ENCODE measurements around the gene GALR3. TPM values are rescaled to one million over a fixed set of nuclear protein-coding genes. Genes with fewer than 3 reads are reported as not detected.
A peak's percentile ranks its signal among the peaks of the same experiment; 100 is the strongest.

The GALR3 gene
- polyA plus RNA-seq, 1 donor = 0.04 TPM

DNA sequence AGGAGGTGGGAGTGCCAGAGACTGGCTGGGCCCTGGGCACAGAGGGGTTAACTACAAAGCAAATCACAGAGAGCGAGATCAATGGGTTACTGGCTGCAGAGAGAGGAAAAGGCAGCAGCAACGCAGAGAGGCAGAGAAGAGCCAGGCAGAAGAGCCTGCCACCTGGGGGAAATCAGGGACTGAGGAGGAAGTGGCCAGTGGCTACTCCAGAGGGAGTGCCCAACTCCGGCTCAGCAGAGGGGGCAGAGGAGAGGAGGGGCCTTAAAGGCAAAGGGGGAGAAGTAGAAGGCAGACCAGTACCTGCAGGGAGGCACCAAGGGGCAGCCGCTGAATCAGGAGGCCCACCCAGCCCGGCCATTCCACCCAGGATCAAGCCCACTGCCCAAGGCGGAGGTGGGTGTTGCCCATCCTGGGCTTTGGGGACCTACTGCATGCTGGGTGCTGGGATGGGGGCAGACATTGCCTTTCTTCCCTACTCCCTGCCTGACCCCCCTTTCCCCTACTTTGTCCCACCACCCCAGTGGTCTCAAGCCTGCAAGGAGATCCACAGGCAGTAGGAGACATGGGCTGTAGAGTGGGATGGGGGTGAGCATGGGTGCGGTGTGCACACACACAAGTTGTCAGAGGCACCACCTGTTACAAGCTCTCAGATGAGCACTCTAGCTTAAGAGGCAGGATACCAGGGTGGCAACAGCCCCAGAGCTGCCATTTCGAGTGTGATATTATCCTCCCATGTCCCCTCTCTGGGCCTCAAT is 926 bp upstream of the GALR3 start:
- Histone ChIP-seq H3K36me3 (ENCODE audit: control insufficient read depth, insufficient read depth, low read length) (no peaks in the 10 kb centered on the region), H3K4me3 (ENCODE audit: low read length) (no peak overlapping the region), H3K27ac (ENCODE audit: low read length) (no peak overlapping the region), H3K4me1 (ENCODE audit: control insufficient read depth, insufficient read depth, low read length) (peaks cover 11% of the 10 kb centered on the region), H3K9me3 (ENCODE audit: control insufficient read depth, low read depth, low read length) (peaks cover 4% of the 10 kb centered on the region), H3K27me3 (ENCODE audit: control insufficient read depth, insufficient read depth, low read length) (peaks cover 58% of the 10 kb centered on the region)
- DNase-seq = no peak
- WGBS (ENCODE audit: insufficient coverage, low lambda C conversion rate) = no CpG with 5 or more reads among the region's 8 CpGs

DNA sequence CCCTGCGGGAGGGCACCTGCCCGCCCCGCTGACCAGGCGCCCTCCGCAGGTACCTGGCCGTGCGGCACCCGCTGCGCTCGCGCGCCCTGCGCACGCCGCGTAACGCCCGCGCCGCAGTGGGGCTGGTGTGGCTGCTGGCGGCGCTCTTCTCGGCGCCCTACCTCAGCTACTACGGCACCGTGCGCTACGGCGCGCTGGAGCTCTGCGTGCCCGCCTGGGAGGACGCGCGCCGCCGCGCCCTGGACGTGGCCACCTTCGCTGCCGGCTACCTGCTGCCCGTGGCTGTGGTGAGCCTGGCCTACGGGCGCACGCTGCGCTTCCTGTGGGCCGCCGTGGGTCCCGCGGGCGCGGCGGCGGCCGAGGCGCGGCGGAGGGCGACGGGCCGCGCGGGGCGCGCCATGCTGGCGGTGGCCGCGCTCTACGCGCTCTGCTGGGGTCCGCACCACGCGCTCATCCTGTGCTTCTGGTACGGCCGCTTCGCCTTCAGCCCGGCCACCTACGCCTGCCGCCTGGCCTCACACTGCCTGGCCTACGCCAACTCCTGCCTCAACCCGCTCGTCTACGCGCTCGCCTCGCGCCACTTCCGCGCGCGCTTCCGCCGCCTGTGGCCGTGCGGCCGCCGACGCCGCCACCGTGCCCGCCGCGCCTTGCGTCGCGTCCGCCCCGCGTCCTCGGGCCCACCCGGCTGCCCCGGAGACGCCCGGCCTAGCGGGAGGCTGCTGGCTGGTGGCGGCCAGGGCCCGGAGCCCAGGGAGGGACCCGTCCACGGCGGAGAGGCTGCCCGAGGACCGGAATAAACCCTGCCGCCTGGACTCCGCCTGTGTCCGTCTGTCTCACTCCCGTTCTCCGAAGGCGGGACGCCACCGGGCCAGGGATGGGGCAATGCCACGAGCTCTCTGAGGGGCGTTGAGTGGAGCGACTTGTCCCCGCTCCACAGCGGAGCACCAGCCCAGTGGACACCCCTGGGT is 1.8 kb downstream of the GALR3 start:
- Histone ChIP-seq H3K27ac (ENCODE audit: low read length) (no peak overlapping the region), H3K4me3 (ENCODE audit: low read length) (no peak overlapping the region), H3K9me3 (ENCODE audit: control insufficient read depth, low read depth, low read length) (no peaks in the 10 kb centered on the region), H3K4me1 (ENCODE audit: control insufficient read depth, insufficient read depth, low read length) (no peaks in the 10 kb centered on the region), H3K27me3 (ENCODE audit: control insufficient read depth, insufficient read depth, low read length) (peaks cover 42% of the 10 kb centered on the region), H3K36me3 (ENCODE audit: control insufficient read depth, insufficient read depth, low read length) (peaks cover 13% of the 10 kb centered on the region)
- no CpG with 5 or more reads among the region's 135 CpGs for WGBS (ENCODE audit: insufficient coverage, low lambda C conversion rate)
- DNase-seq = peak in 1 of 2 donors; percentile 62

DNA sequence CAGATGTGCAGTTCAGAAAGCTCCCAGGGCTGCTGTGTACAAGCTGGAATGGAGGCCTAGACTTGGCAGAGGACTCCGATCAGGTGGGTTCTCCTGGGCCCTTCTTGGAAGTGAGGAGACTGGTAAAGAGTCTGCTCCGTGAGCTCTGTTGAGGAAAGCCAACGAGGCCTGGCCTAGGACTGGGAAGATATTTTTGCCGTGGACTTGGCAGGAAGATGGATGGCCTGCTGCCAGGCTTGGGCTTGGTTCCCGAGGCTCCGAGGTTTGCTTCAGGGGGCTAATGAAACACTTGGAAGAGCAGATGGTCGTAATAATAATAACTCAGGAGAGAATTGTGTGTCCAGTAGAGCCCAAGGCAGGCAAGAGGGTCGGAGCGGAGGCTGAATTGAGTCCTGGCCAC is 3.9 kb downstream of the GALR3 start:
- no CpG with 5 or more reads among the region's 9 CpGs for WGBS (ENCODE audit: insufficient coverage, low lambda C conversion rate)
- Histone ChIP-seq H3K9me3 (ENCODE audit: control insufficient read depth, low read depth, low read length) (no peaks in the 10 kb centered on the region), H3K27ac (ENCODE audit: low read length) (no peak overlapping the region), H3K4me1 (ENCODE audit: control insufficient read depth, insufficient read depth, low read length) (no peaks in the 10 kb centered on the region), H3K27me3 (ENCODE audit: control insufficient read depth, insufficient read depth, low read length) (peaks cover 27% of the 10 kb centered on the region), H3K4me3 (ENCODE audit: low read length) (no peak overlapping the region), H3K36me3 (ENCODE audit: control insufficient read depth, insufficient read depth, low read length) (peaks cover 34% of the 10 kb centered on the region)
- no peak for DNase-seq

DNA sequence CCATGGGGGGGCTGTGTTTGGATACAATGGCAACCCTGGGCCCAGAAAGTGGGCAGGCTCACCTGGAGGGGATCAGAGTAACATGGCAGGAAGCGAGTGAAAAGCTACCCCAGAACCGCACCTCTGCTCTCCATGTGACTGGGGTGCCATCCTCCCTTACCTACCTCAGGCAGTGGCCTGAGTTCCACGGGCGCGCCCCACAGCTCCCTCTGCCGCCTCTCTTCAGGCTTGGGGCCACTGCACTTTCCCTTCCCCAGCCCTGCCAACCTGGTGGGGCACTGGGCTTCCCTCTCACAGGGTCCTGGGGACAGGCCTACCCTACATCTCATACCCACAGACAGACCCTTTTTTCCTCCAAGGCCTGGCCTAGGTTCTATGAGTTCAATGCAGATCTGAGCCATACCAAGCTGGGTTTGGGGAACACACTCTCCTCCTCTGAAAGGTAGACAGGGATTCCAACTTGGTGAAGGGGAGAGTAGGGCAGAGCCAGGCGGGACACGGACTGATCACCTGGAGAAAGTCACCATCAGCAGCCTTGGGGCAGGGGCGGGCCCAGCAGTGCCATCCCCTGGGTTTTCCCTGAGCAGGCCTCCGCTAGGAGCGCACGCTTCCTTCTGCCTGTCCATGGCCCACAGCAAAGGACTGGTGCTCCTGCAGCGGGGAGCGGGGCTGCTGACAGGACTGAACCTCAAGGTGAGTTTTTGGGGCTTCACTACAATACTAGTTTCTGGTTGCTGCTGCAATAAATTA is 7.1 kb downstream of the GALR3 start:
- DNase-seq = no peak
- WGBS (ENCODE audit: insufficient coverage, low lambda C conversion rate) = no CpG with 5 or more reads among the region's 14 CpGs
- Histone ChIP-seq H3K4me1 (ENCODE audit: control insufficient read depth, insufficient read depth, low read length) (no peaks in the 10 kb centered on the region), H3K27me3 (ENCODE audit: control insufficient read depth, insufficient read depth, low read length) (peaks cover 3% of the 10 kb centered on the region), H3K9me3 (ENCODE audit: control insufficient read depth, low read depth, low read length) (no peaks in the 10 kb centered on the region), H3K36me3 (ENCODE audit: control insufficient read depth, insufficient read depth, low read length) (peaks cover 60% of the 10 kb centered on the region), H3K4me3 (ENCODE audit: low read length) (no peak overlapping the region), H3K27ac (ENCODE audit: low read length) (no peak overlapping the region)

DNA sequence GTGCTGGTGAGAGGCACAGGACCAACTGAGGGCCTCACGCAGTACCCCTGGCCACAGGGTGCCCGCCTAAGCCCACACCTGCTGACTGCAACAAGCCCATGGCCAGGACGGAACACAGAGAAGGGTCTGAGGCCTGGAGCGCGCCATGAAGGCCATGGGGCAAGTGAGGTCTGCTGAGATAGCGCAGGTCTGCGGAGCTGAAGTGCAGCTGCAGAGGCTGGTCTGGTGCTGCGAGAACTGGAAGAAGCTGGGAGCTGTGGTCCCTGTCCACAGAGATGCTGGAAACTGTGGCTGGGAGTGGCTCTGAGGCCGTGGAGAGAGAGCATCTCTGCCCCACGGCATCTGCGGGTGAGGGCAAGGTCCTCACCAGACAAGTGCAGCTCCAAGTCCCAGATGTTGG is 8.3 kb downstream of the GALR3 start:
- no peak overlapping the region for H3K4me3 ChIP-seq (ENCODE audit: low read length)
- H3K27ac ChIP-seq (ENCODE audit: low read length) = no peak overlapping the region
- H3K36me3 ChIP-seq (ENCODE audit: control insufficient read depth, insufficient read depth, low read length) = peaks cover 60% of the 10 kb centered on the region
- H3K27me3 ChIP-seq (ENCODE audit: control insufficient read depth, insufficient read depth, low read length) = no peaks in the 10 kb centered on the region
- H3K9me3 ChIP-seq (ENCODE audit: control insufficient read depth, low read depth, low read length) = no peaks in the 10 kb centered on the region
- H3K4me1 ChIP-seq (ENCODE audit: control insufficient read depth, insufficient read depth, low read length) = no peaks in the 10 kb centered on the region
- WGBS (ENCODE audit: insufficient coverage, low lambda C conversion rate) = no CpG with 5 or more reads among the region's 11 CpGs
- DNase-seq = no peak

DNA sequence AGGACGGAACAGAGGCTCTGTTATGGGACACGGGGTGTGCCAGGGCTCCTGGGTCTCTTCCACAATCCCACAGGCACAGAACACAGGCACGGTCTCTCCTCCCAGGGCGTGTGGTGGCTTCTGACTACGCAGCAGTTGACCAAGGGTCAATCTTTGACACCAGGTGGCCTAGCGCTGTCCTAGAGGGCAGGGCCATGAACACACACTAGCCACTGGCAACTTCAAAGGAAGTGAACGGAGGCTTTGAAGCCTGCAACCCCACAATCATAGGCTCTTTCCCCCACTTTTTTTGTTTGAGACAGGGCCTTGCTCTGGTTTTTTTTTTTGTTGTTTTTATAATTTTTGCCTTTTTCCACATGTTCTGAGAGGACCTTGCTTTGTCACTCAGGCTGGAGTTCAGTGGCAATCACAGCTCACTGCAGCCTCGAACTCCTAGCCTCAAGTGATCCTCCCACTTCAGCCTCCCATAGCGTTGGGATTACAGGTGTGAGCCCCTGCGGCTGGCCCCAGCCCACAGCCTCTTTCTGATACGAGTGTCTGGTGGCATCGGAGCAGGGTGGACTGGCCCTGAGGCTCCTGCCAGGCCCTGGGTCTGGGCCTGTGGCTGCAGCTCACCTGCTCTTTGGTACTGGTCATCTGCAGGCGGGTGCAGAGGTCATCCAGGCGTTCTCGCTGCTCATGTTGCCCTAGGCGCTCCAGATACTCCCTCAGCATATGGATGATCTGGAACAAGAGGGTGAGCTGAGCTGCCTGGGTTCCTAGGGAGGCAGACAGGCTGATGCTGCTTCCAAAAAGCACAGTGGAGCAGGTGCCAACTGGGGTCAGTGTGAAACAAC is 9.1 kb downstream of the GALR3 start:
- H3K4me1 ChIP-seq (ENCODE audit: control insufficient read depth, insufficient read depth, low read length) = no peaks in the 10 kb centered on the region
- DNase-seq = no peak
- no peaks in the 10 kb centered on the region for H3K27me3 ChIP-seq (ENCODE audit: control insufficient read depth, insufficient read depth, low read length)
- H3K36me3 ChIP-seq (ENCODE audit: control insufficient read depth, insufficient read depth, low read length) = peaks cover 64% of the 10 kb centered on the region
- no peak overlapping the region for H3K27ac ChIP-seq (ENCODE audit: low read length)
- H3K4me3 ChIP-seq (ENCODE audit: low read length) = no peak overlapping the region
- 100% methylated on average over 2 of the region's 16 CpGs for WGBS (ENCODE audit: insufficient coverage, low lambda C conversion rate)
- no peaks in the 10 kb centered on the region for H3K9me3 ChIP-seq (ENCODE audit: control insufficient read depth, low read depth, low read length)

DNA sequence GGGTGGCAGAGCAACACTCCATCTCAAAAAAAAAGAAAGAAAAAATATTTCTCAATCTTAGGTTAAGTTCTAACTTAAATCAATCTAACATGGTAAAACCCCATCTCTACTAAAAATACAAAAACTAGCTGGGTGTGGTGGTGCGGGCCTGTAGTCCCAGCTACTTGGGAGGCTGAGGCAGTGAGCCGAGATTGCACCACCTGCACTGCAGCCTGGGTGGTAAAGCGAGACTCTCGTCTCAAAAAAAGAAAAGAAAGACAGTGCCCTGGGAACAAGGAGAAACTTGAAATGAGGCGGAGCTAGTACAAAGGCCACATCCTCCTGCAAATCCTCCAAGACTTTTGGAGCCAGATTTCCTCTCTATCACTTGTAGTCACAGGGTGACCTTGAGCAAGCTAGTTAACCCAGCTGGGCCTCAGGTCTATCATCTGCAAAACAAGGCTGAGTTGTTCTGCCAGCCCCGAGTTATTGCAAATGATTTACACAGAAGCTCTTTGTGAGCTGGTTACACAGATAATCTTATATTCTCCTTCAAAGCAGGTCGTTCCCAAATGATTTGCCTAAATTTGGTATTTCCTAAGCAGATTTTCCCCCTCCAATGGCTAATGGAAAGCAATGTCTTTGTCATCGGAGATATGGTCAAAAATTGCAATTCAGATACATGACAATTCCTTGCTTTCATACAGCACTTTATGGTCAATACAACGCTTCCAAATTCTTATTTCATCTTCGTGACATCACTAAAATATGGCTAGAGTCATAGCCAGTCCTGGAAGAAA is 19.0 kb downstream of the GALR3 start:
- peak; percentile 82 to 92 for DNase-seq
- Histone ChIP-seq H3K27ac (ENCODE audit: low read length) (peak overlapping the region; percentile 66), H3K27me3 (ENCODE audit: control insufficient read depth, insufficient read depth, low read length) (no peaks in the 10 kb centered on the region), H3K4me3 (ENCODE audit: low read length) (peak overlapping the region; percentile 58), H3K36me3 (ENCODE audit: control insufficient read depth, insufficient read depth, low read length) (peaks cover 21% of the 10 kb centered on the region), H3K9me3 (ENCODE audit: control insufficient read depth, low read depth, low read length) (peaks cover 3% of the 10 kb centered on the region), H3K4me1 (ENCODE audit: control insufficient read depth, insufficient read depth, low read length) (peaks cover 9% of the 10 kb centered on the region)
- WGBS (ENCODE audit: insufficient coverage, low lambda C conversion rate) = 50% methylated on average over 1 of the region's 10 CpGs

DNA sequence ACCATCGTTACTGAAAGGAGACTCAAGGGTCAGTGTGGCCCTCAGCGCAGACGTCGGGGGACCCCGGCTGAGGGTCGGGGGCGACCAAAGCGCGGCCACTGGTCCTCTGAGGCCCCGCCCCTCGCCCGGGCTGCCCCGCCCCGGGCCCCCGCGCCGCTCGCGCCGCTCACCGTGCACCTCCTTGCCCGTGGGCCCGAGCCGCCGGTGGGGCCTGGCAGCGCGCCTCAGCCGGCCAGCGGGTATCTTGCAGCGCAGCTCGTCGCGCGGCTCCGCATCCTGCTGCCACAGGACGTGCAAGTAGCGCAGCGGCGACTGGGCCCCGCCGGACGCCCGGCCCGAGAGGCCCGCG is 20.5 kb downstream of the GALR3 start:
- no CpG with 5 or more reads among the region's 46 CpGs for WGBS (ENCODE audit: insufficient coverage, low lambda C conversion rate)
- H3K27me3 ChIP-seq (ENCODE audit: control insufficient read depth, insufficient read depth, low read length) = no peaks in the 10 kb centered on the region
- DNase-seq = peak in 1 of 2 donors; percentile 16
- H3K9me3 ChIP-seq (ENCODE audit: control insufficient read depth, low read depth, low read length) = peaks cover 3% of the 10 kb centered on the region
- peak overlapping the region; percentile 66 for H3K27ac ChIP-seq (ENCODE audit: low read length)
- H3K4me1 ChIP-seq (ENCODE audit: control insufficient read depth, insufficient read depth, low read length) = peaks cover 9% of the 10 kb centered on the region
- H3K36me3 ChIP-seq (ENCODE audit: control insufficient read depth, insufficient read depth, low read length) = peaks cover 9% of the 10 kb centered on the region
- peak overlapping the region; percentile 58 for H3K4me3 ChIP-seq (ENCODE audit: low read length)

DNA sequence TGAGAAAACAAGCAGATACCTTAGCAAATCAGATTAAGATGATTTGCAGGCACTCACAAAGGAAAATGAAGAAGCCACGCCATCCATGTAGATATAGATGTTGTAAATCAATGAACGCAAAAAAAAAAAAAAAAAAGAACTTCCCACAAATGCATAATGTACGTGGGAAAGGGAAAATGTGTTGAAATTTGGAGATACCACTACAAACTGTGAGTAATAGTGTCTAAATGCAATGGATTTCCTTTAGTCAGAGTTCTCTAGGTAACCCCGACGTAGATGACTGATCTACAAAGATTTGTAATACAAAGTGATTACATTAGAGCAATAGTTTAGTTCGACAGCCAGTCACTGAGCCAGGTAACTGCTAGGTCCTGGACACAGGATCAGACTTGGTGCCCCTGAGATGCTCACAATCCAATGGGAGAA is 21.7 kb downstream of the GALR3 start:
- no CpG with 5 or more reads among the region's 6 CpGs for WGBS (ENCODE audit: insufficient coverage, low lambda C conversion rate)
- Histone ChIP-seq H3K9me3 (ENCODE audit: control insufficient read depth, low read depth, low read length) (peaks cover 3% of the 10 kb centered on the region), H3K4me3 (ENCODE audit: low read length) (peak overlapping the region; percentile 58), H3K27ac (ENCODE audit: low read length) (peak overlapping the region; percentile 66), H3K4me1 (ENCODE audit: control insufficient read depth, insufficient read depth, low read length) (peaks cover 9% of the 10 kb centered on the region), H3K36me3 (ENCODE audit: control insufficient read depth, insufficient read depth, low read length) (peaks cover 2% of the 10 kb centered on the region), H3K27me3 (ENCODE audit: control insufficient read depth, insufficient read depth, low read length) (no peaks in the 10 kb centered on the region)
- DNase-seq = no peak

Measured in large intestine (tissue), 3 donors.